Measurements from ENCODE around the gene ARHGEF40. TPM values are rescaled to one million over a fixed set of nuclear protein-coding genes. Genes with fewer than 3 reads are reported as not detected.

Gene ARHGEF40
- total RNA-seq, 1 experiment from 2014 or later = 71.4 TPM

GRCh38 chr14:21078726-21079125 lies 8.6 kb downstream of the ARHGEF40 start:
- no peak overlapping the region for H3K18ac ChIP-seq (ENCODE audit: insufficient read length, low read depth, low read length)
- no peaks in the 10 kb centered on the region for H3K9me3 ChIP-seq (ENCODE audit: control insufficient read depth, low read depth, low read length)
- H3K79me2 ChIP-seq (ENCODE audit: insufficient read depth, low read length) = no peaks in the 10 kb centered on the region
- H4K8ac ChIP-seq (replicated peaks; ENCODE audit: insufficient read length, low read depth, low read length) = no peak overlapping the region
- no peak overlapping the region for H3K4me3 Mint-ChIP-seq
- no peaks in the 10 kb centered on the region for H3K4me1 ChIP-seq (ENCODE audit: insufficient read depth, low read length)
- H4K20me1 ChIP-seq (ENCODE audit: control insufficient read depth, insufficient read depth, insufficient read length) = no peaks in the 10 kb centered on the region
- no peak overlapping the region for H2BK15ac ChIP-seq (ENCODE audit: low read depth, low read length)
- H3K23ac ChIP-seq (ENCODE audit: insufficient read length, low read depth, low read length) = no peak overlapping the region
- TF ChIP-seq CTCF (conservative IDR thresholded peaks at IDR 0.05) = no peak
- peaks cover 59 to 92% (median 88%) of the 10 kb centered on the region in 3 experiments for H3K36me3 Mint-ChIP-seq (ENCODE audit: insufficient read depth in 1 of 3, low read depth in 3 of 3)
- no peak overlapping the region for H3K27ac ChIP-seq (ENCODE audit: insufficient read length, low read depth, low read length)
- H3K79me1 ChIP-seq (ENCODE audit: insufficient read depth, low read depth, low read length, poor library complexity, severe bottlenecking) = no peaks in the 10 kb centered on the region
- H3K27me3 ChIP-seq (ENCODE audit: insufficient read depth, low read length) = no peaks in the 10 kb centered on the region
- no CpG with 5 or more reads among the region's 10 CpGs for WGBS (ENCODE audit: extremely low coverage, insufficient read length, low lambda C conversion rate)
- H3K4me1 Mint-ChIP-seq = no peaks in the 10 kb centered on the region
- H3K27ac Mint-ChIP-seq = no peak overlapping the region
- H4K91ac ChIP-seq (ENCODE audit: insufficient read length, low read depth, low read length) = no peak overlapping the region
- H3K9me3 Mint-ChIP-seq = no peaks in the 10 kb centered on the region
- H3K9ac ChIP-seq (ENCODE audit: extremely low read depth, insufficient read length, low read length) = no peak overlapping the region
- H3K23me2 ChIP-seq (ENCODE audit: insufficient read length, low read depth, low read length, poor library complexity, severe bottlenecking) = no peaks in the 10 kb centered on the region
- H2AK5ac ChIP-seq (ENCODE audit: insufficient read length, low read length) = no peak overlapping the region
- DNase-seq = no peak
- H3T11ph ChIP-seq (ENCODE audit: low read length) = no peak overlapping the region
- H3K56ac ChIP-seq (ENCODE audit: insufficient read length, low read depth, low read length) = no peak overlapping the region
- no peak overlapping the region for H2BK12ac ChIP-seq (ENCODE audit: insufficient read length, low read depth, low read length)
- no peak overlapping the region for H2BK120ac ChIP-seq (ENCODE audit: low read depth, low read length, poor library complexity, severe bottlenecking)
- no peak overlapping the region for H3K4me2 ChIP-seq (ENCODE audit: insufficient read depth, insufficient read length, low read length)
- H3K4ac ChIP-seq (ENCODE audit: low read depth, low read length) = no peak overlapping the region
- no peak overlapping the region for H2BK5ac ChIP-seq (ENCODE audit: insufficient read length, low read length)
- H3K27me3 Mint-ChIP-seq (ENCODE audit: low read depth) = no peaks in the 10 kb centered on the region
- no peak overlapping the region for H2BK20ac ChIP-seq (ENCODE audit: low read depth, low read length, poor library complexity, severe bottlenecking)
- no peak overlapping the region for H3K14ac ChIP-seq (ENCODE audit: insufficient read depth, low read length)
- H2AFZ ChIP-seq (ENCODE audit: low read length) = no peak overlapping the region
- H4K5ac ChIP-seq (ENCODE audit: insufficient read length, low read depth, low read length) = no peak overlapping the region
